Measurements from ENCODE around the gene CSN2. TPM values are rescaled to one million over a fixed set of nuclear protein-coding genes. Genes with fewer than 3 reads are reported as not detected.

Gene CSN2
- total and polyA plus RNA-seq, 2 donors (not counting 1 experiment from before 2014, with no cell fraction given), result not detected

DNA sequence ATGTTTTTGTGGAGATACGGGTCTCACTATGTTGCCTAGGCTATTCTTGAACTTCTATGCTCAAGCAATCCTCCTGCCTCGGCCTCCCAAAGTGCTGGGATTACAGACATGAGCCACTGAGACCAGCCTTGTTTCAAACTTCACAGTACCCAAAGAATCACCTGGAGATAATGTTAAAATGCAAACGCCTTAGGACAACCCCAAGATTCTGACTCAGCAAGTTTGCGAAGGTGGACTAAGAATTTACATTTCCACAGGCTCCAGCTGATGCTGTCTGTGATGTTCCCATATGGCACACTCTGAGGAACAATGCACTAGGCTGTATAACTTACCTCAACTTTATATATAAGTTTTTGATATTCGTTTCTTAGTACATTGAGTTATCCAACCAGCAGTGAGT, 29.3 kb upstream of the CSN2 start:
- Mint-ChIP-seq H3K4me1 (no peaks in the 10 kb centered on the region), H3K27me3 (no peaks in the 10 kb centered on the region), H3K4me3 (no peak overlapping the region), H3K9me3 (ENCODE audit: insufficient read depth) (no peaks in the 10 kb centered on the region), H3K27ac (no peak overlapping the region)
- no peak for ATAC-seq (ENCODE audit: low read depth)
- whole genome bisulfite sequencing (ENCODE audit: insufficient coverage), result 73% methylated on average over 4 of the region's 5 CpGs
- Histone ChIP-seq H4K20me1 (ENCODE audit: control insufficient read depth, insufficient read depth, low read length, poor library complexity, severe bottlenecking) (no peaks in the 10 kb centered on the region), H3K4me2 (replicated peaks; ENCODE audit: low read depth, low read length, poor library complexity, severe bottlenecking) (no peak overlapping the region), H3K9me3 (ENCODE audit: control extremely low read depth in 1 of 3, control insufficient read depth in 2 of 3, insufficient read depth in 1 of 3, low read length in 2 of 3) (no peaks in the 10 kb centered on the region), H3K27ac (ENCODE audit: low read length in 2 of 2) (no peak overlapping the region), H2AFZ (ENCODE audit: insufficient read depth, low read depth, low read length, poor library complexity, severe bottlenecking) (no peak overlapping the region), H3K27me3 (replicated peaks in 1 of 4; ENCODE audit: control extremely low read depth in 1 of 4, control insufficient read depth in 3 of 4, insufficient read depth in 4 of 4, low read length in 3 of 4) (no peaks in the 10 kb centered on the region), H3K4me3 (ENCODE audit: control extremely low read depth in 1 of 5, extremely low read depth in 1 of 5, insufficient read depth in 1 of 5, low read depth in 2 of 5, low read length in 4 of 5) (no peak overlapping the region), H3K9ac (ENCODE audit: low read length) (no peak overlapping the region), H3K79me2 (ENCODE audit: control insufficient read depth, insufficient read depth, low read length) (no peaks in the 10 kb centered on the region), H3K4me1 (ENCODE audit: control insufficient read depth in 2 of 2, insufficient read depth in 2 of 2, low read length in 2 of 2) (no peaks in the 10 kb centered on the region), H3K36me3 (replicated peaks in 1 of 2; ENCODE audit: control extremely low read depth in 1 of 2, control insufficient read depth in 1 of 2, extremely low read depth in 1 of 2, insufficient read depth in 2 of 2, low read length in 1 of 2) (no peaks in the 10 kb centered on the region)
- intact Hi-C loops (cut with micrococcal nuclease), result no loop called here
- CTCF ChIA-PET, result no interaction called here
- DNase-seq, result no peak
- TF ChIP-seq CTCF (IDR thresholded peaks at IDR 0.05) (no peak), EZH2 (IDR thresholded peaks at IDR 0.05; ENCODE audit: borderline replicate concordance, insufficient read depth, low read depth, low read length, poor library complexity, severe bottlenecking) (no peak)
- POLR2A ChIA-PET, result no interaction called here

DNA sequence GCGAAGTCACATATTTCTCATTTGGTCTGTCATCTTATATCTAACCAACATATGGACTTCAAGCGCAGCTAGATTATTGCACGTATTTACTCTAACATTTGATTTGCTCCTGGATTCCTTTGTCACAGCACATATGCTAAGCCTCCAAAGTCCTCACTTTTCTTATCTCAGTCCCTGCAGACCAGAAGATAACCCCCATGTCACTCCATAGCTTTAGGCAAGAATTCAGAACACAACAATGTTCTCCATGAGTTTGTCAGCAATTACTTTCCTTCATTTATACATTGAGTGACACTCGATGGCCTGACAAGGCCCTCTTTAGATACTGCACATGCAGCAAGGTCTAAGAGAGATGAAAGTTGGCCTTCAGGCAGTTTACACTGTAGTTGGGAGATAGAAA, 25.5 kb upstream of the CSN2 start:
- Histone ChIP-seq H4K20me1 (ENCODE audit: control insufficient read depth, insufficient read depth, low read length, poor library complexity, severe bottlenecking) (no peaks in the 10 kb centered on the region), H3K27ac (ENCODE audit: low read length in 2 of 2) (no peak overlapping the region), H3K27me3 (replicated peaks in 1 of 4; ENCODE audit: control extremely low read depth in 1 of 4, control insufficient read depth in 3 of 4, insufficient read depth in 4 of 4, low read length in 3 of 4) (no peaks in the 10 kb centered on the region), H3K4me3 (ENCODE audit: control extremely low read depth in 1 of 5, extremely low read depth in 1 of 5, insufficient read depth in 1 of 5, low read depth in 2 of 5, low read length in 4 of 5) (no peak overlapping the region), H3K4me1 (ENCODE audit: control insufficient read depth in 2 of 2, insufficient read depth in 2 of 2, low read length in 2 of 2) (no peaks in the 10 kb centered on the region), H3K79me2 (ENCODE audit: control insufficient read depth, insufficient read depth, low read length) (no peaks in the 10 kb centered on the region), H3K36me3 (replicated peaks in 1 of 2; ENCODE audit: control extremely low read depth in 1 of 2, control insufficient read depth in 1 of 2, extremely low read depth in 1 of 2, insufficient read depth in 2 of 2, low read length in 1 of 2) (no peaks in the 10 kb centered on the region), H3K9me3 (ENCODE audit: control extremely low read depth in 1 of 3, control insufficient read depth in 2 of 3, insufficient read depth in 1 of 3, low read length in 2 of 3) (no peaks in the 10 kb centered on the region), H3K4me2 (replicated peaks; ENCODE audit: low read depth, low read length, poor library complexity, severe bottlenecking) (no peak overlapping the region), H2AFZ (ENCODE audit: insufficient read depth, low read depth, low read length, poor library complexity, severe bottlenecking) (no peak overlapping the region), H3K9ac (ENCODE audit: low read length) (no peak overlapping the region)
- no peak overlapping the region for H3K4me3 Mint-ChIP-seq
- no peaks in the 10 kb centered on the region for H3K4me1 Mint-ChIP-seq
- 96% methylated on average over 3 of the region's 4 CpGs for WGBS (ENCODE audit: insufficient coverage)
- H3K27ac Mint-ChIP-seq, result no peak overlapping the region
- DNase-seq (no peak), ATAC-seq (ENCODE audit: low read depth) (no peak)
- intact Hi-C loops (cut with micrococcal nuclease), result no loop called here
- no peaks in the 10 kb centered on the region for H3K27me3 Mint-ChIP-seq
- ChIA-PET CTCF (no interaction called here), POLR2A (no interaction called here)
- no peak for TF ChIP-seq CTCF (IDR thresholded peaks at IDR 0.05)
- TF ChIP-seq EZH2 (IDR thresholded peaks at IDR 0.05; ENCODE audit: borderline replicate concordance, insufficient read depth, low read depth, low read length, poor library complexity, severe bottlenecking), result no peak
- H3K9me3 Mint-ChIP-seq (ENCODE audit: insufficient read depth), result no peaks in the 10 kb centered on the region

All from B cell (primary cell).